NCI-H510A (cell line): ENCODE results near the gene CDC42BPA.

Experiments
- DNase-seq: peaks from one replicate; lab custom pipeline; 2025; lab: John Stamatoyannopoulos, UW

Gene CDC42BPA

GRCh38 chr1:226979115-226979516 is 339.2 kb downstream of the CDC42BPA start:
- no peak for DNase-seq

GRCh38 chr1:226978432-226979114 is 339.7 kb downstream of the CDC42BPA start:
- no peak for DNase-seq

- no peak for DNase-seq
These were observed 340.5 kb downstream of the CDC42BPA start for GRCh38 chr1:226977643-226978431.

GRCh38 chr1:226976978-226977642 is 341.2 kb downstream of the CDC42BPA start:
- no peak for DNase-seq

GRCh38 chr1:226976276-226976977 is 341.9 kb downstream of the CDC42BPA start:
- DNase-seq, result no peak

GRCh38 chr1:226975259-226976250 is 342.7 kb downstream of the CDC42BPA start:
- no peak for DNase-seq

GRCh38 chr1:226974544-226975258 is 343.6 kb downstream of the CDC42BPA start:
- no peak for DNase-seq

GRCh38 chr1:226973898-226974543 is 344.3 kb downstream of the CDC42BPA start:
- DNase-seq, result no peak

GRCh38 chr1:226973371-226973897 is 344.9 kb downstream of the CDC42BPA start:
- DNase-seq, result no peak

GRCh38 chr1:226972931-226973330 is 345.4 kb downstream of the CDC42BPA start:
- no peak for DNase-seq

- DNase-seq, result no peak
These were observed 346.5 kb downstream of the CDC42BPA start for GRCh38 chr1:226971765-226972164.

GRCh38 chr1:226967665-226968064 is 350.6 kb downstream of the CDC42BPA start:
- no peak for DNase-seq

GRCh38 chr1:226966683-226967082 is 351.6 kb downstream of the CDC42BPA start:
- DNase-seq, result no peak

- DNase-seq, result no peak
These were observed 352.5 kb downstream of the CDC42BPA start for GRCh38 chr1:226965581-226966440.

GRCh38 chr1:226964611-226965486 is 353.4 kb downstream of the CDC42BPA start:
- no peak for DNase-seq

- no peak for DNase-seq
These were observed 354.2 kb downstream of the CDC42BPA start for GRCh38 chr1:226964068-226964425.
